Measurements from ENCODE around the gene MRPS26.

DNA sequence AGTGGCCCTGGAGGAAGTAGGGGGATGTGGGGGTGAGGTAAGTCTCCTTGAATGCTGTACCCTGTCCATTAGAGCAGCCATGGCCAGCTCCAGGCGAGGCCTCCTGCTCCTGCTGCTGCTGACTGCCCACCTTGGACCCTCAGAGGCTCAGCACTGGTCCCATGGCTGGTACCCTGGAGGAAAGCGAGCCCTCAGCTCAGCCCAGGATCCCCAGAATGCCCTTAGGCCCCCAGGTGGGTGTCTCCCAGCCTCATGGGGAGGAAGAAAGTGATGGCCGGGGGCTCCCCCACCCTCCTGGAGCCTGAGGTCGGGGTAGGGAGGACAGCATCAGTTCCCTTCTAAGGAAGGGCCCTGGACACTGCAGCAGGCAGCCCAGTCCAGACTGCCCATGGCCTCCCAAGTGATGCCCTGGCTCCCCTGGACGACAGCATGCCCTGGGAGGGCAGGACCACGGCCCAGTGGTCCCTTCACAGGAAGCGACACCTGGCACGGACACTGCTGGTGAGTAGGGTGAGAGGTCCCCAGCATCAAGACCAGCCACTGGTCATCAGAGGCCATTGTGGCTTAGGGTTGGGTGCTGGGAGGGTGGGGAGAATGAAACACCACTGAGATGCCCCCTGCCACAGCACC is 1.4 kb upstream of the MRPS26 start:
- TF ChIP-seq, protein P1, sequence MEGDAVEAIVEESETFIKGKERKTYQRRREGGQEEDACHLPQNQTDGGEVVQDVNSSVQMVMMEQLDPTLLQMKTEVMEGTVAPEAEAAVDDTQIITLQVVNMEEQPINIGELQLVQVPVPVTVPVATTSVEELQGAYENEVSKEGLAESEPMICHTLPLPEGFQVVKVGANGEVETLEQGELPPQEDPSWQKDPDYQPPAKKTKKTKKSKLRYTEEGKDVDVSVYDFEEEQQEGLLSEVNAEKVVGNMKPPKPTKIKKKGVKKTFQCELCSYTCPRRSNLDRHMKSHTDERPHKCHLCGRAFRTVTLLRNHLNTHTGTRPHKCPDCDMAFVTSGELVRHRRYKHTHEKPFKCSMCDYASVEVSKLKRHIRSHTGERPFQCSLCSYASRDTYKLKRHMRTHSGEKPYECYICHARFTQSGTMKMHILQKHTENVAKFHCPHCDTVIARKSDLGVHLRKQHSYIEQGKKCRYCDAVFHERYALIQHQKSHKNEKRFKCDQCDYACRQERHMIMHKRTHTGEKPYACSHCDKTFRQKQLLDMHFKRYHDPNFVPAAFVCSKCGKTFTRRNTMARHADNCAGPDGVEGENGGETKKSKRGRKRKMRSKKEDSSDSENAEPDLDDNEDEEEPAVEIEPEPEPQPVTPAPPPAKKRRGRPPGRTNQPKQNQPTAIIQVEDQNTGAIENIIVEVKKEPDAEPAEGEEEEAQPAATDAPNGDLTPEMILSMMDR (IDR thresholded peaks at IDR 0.05): no peak
- no peak for TF ChIP-seq POLR2A (IDR thresholded peaks at IDR 0.05)

Measured in stomach (tissue), 4 donors.